GM21526 (cell line): ENCODE data around the gene GALNT10.

Experiments used
- ATAC-seq: cut with Tn5 transposase; IDR thresholded peaks from one replicate; pipeline ENCODE4 v1.9.1; 2021; ENCODE audit warnings: moderate library complexity; ENCODE audit not compliant: unreplicated experiment, low FRiP score

The GALNT10 gene

GRCh38 chr5:154369682-154370081, 179.1 kb downstream of the GALNT10 start:
- no peak for ATAC-seq

- no peak for ATAC-seq
These were observed 179.6 kb downstream of the GALNT10 start for GRCh38 chr5:154370119-154370518.

GRCh38 chr5:154370813-154371212, 180.3 kb downstream of the GALNT10 start:
- ATAC-seq: no peak

- no peak for ATAC-seq
These were observed 181.2 kb downstream of the GALNT10 start for GRCh38 chr5:154371687-154372086.

- no peak for ATAC-seq
These were observed 182.1 kb downstream of the GALNT10 start for GRCh38 chr5:154372661-154373060.

- ATAC-seq: no peak
These were observed 182.8 kb downstream of the GALNT10 start for GRCh38 chr5:154373326-154373725.

- ATAC-seq: no peak
These were observed 183.2 kb downstream of the GALNT10 start for GRCh38 chr5:154373729-154374179.

- ATAC-seq: no peak
These were observed 183.7 kb downstream of the GALNT10 start for GRCh38 chr5:154374264-154374663.

GRCh38 chr5:154375329-154376008, 184.9 kb downstream of the GALNT10 start:
- no peak for ATAC-seq

- no peak for ATAC-seq
These were observed 185.9 kb downstream of the GALNT10 start for GRCh38 chr5:154376481-154376880.

GRCh38 chr5:154377754-154378533, 187.4 kb downstream of the GALNT10 start:
- ATAC-seq: no peak

GRCh38 chr5:154380263-154380662, 189.7 kb downstream of the GALNT10 start:
- no peak for ATAC-seq

GRCh38 chr5:154384480-154385235, 194.1 kb downstream of the GALNT10 start:
- peak; percentile 98 for ATAC-seq

- no peak for ATAC-seq
These were observed 194.6 kb downstream of the GALNT10 start for GRCh38 chr5:154385236-154385512.

- no peak for ATAC-seq
These were observed 196.6 kb downstream of the GALNT10 start for GRCh38 chr5:154386952-154387629.

- no peak for ATAC-seq
These were observed 198.3 kb downstream of the GALNT10 start for GRCh38 chr5:154388842-154389241.

GRCh38 chr5:154390096-154390495, 199.6 kb downstream of the GALNT10 start:
- ATAC-seq: no peak

- no peak for ATAC-seq
These were observed 200.3 kb downstream of the GALNT10 start for GRCh38 chr5:154390746-154391359.

GRCh38 chr5:154391788-154392187, 201.3 kb downstream of the GALNT10 start:
- no peak for ATAC-seq

- no peak for ATAC-seq
These were observed 203.3 kb downstream of the GALNT10 start for GRCh38 chr5:154393850-154394249.
